Endometrial microvascular endothelial cells (primary cell): Measurements from ENCODE around the gene IL25. TPM values are rescaled to one million over a fixed set of nuclear protein-coding genes. Genes with fewer than 3 reads are reported as not detected.

Source experiments
- in situ Hi-C: cut with HindIII; loops from 2 replicates; pipeline ENCODE4 v1.10.0; 2017; ENCODE audit warnings: low sequenced_read_pairs, low pct_unique_long_range_greater_than_20kb; ENCODE audit errors: inconsistent ontology term
- total RNA-seq: library from RNA; depleted of rRNA; stranded (reverse); fragments of >200 nt; gene quantifications from one replicate; pipeline ENCODE4 v1.2.3, GENCODE V29; 2015; ENCODE audit errors: inconsistent ontology term

The IL25 gene
- total RNA-seq, 1 donor from 2014 or later: not detected

GRCh38 chr14:23352506-23353432 is 19.8 kb upstream of the IL25 start, which contains the start of gene SLC22A17:
SLC22A17 (minus strand) TSS chr14:23352887.
- in situ Hi-C loops: no loop called here

- in situ Hi-C loops: no loop called here
These were observed 19.2 kb upstream of the IL25 start for GRCh38 chr14:23353433-23353780.

GRCh38 chr14:23354990-23355389 is 17.6 kb upstream of the IL25 start:
- in situ Hi-C loops: no loop called here

- in situ Hi-C loops: no loop called here
These were observed 16.7 kb upstream of the IL25 start for GRCh38 chr14:23355871-23356435.

GRCh38 chr14:23356662-23357061 is 15.9 kb upstream of the IL25 start:
- in situ Hi-C loops: no loop called here

- in situ Hi-C loops: no loop called here
These were observed 15.3 kb upstream of the IL25 start for GRCh38 chr14:23357261-23357660.

- in situ Hi-C loops: no loop called here
These were observed 14.6 kb upstream of the IL25 start for GRCh38 chr14:23358042-23358441.

- in situ Hi-C loops: no loop called here
These were observed 13.9 kb upstream of the IL25 start for GRCh38 chr14:23358553-23359166.

- in situ Hi-C loops: no loop called here
These were observed 13.4 kb upstream of the IL25 start for GRCh38 chr14:23359167-23359626.

GRCh38 chr14:23359722-23360447 is 12.7 kb upstream of the IL25 start:
- in situ Hi-C loops: no loop called here

- in situ Hi-C loops: no loop called here
These were observed 12.1 kb upstream of the IL25 start for GRCh38 chr14:23360496-23360895.

GRCh38 chr14:23361320-23361719 is 11.3 kb upstream of the IL25 start:
- in situ Hi-C loops: no loop called here

GRCh38 chr14:23361763-23362162 is 10.8 kb upstream of the IL25 start:
- in situ Hi-C loops: no loop called here

- in situ Hi-C loops: no loop called here
These were observed 10.4 kb upstream of the IL25 start for GRCh38 chr14:23362200-23362599.

GRCh38 chr14:23364164-23365035 is 8.2 kb upstream of the IL25 start:
- in situ Hi-C loops: no loop called here

- in situ Hi-C loops: no loop called here
These were observed 7.4 kb upstream of the IL25 start, which contains the start of gene EFS for GRCh38 chr14:23365036-23365731. EFS (minus strand) TSS chr14:23365172; CDS start chr14:23365025, 147 bp downstream.

- in situ Hi-C loops: no loop called here
These were observed 6.7 kb upstream of the IL25 start for GRCh38 chr14:23365732-23366425.
